GM12878 (cell line): Measurements from ENCODE around the gene PCDHB12. TPM values are rescaled to one million over a fixed set of nuclear protein-coding genes. Genes with fewer than 3 reads are reported as not detected.
A peak's percentile ranks its signal among the peaks of the same experiment; 100 is the strongest.
"Not testable (repeated sequence)": the region's sequence is repeated elsewhere in the genome, so short reads cannot be mapped to it uniquely, and the experiment has no call there.

Source experiments
- ATAC-seq: fragments of 200-7000 bp; cut with Tn5 transposase; 3 replicates; pipeline ENCODE4 v1.9.1; 2020; ENCODE audit warnings: mild to moderate bottlenecking, moderate library complexity
- BruUV-seq: library from RNA; stranded (reverse); fragments of 400-500 nt; replicated peaks from 2 replicates; lab custom pipeline; 2021; lab: Mats Ljungman, UMichigan
- CTCF ChIA-PET: fragments of 300-600 bp; sonication (Branson Sonifier 250); formaldehyde crosslinking; extraction: SDS; loops from one replicate; lab custom pipeline; 2021; ENCODE audit warnings: inconsistent platforms; lab: Yijun Ruan, JAX
- POLR2A ChIA-PET: fragments of 350-600 bp; formaldehyde crosslinking; extraction: SDS; loops from one replicate; lab custom pipeline; 2021; ENCODE audit warnings: inconsistent platforms; lab: Charles Lee
- RAD21 ChIA-PET: fragments of 300-600 bp; sonication (Branson Sonifier 250); formaldehyde crosslinking; loops from one replicate; lab custom pipeline; 2023; ENCODE audit warnings: antibody characterized with exemption; ENCODE audit not compliant: unreplicated experiment; lab: Charles Lee
- SMC1A ChIA-PET: fragments of 300-600 bp; sonication (Branson Sonifier 250); formaldehyde crosslinking; loops from one replicate; lab custom pipeline; 2023; ENCODE audit not compliant: unreplicated experiment, uncharacterized antibody; lab: Charles Lee
- DNase-seq: peaks from one replicate; pipeline ENCODE4 v3.0.0-alpha.2; 2011; ENCODE audit warnings: low read depth, low spot score
- FAIRE-seq: peaks from 3 replicates; lab custom pipeline; 2011; peaks lifted over from hg19 to GRCh38; lab: Jason Lieb, UNC
- H2AFZ ChIP-seq: 2 replicates; pipeline ENCODE4 v1.6.0; 2011; ENCODE audit warnings: low read depth, low read length, control low read depth; ENCODE audit not compliant: control insufficient read depth
- H3K27ac ChIP-seq: 2 replicates; pipeline ENCODE4 v1.5.1; 2011; ENCODE audit warnings: control low read depth; ENCODE audit not compliant: control insufficient read depth, insufficient read depth
- H3K27me3 ChIP-seq, 2 experiments: replicated peaks in 1 of 2; 2 replicates each; pipeline versions ENCODE4 v1.6.0 to v1.6.1; 2011; ENCODE audit warnings: low read length in 1 of 2; ENCODE audit not compliant: control insufficient read depth in 2 of 2, insufficient read depth in 2 of 2
- H3K36me3 ChIP-seq, 2 experiments: 2 replicates each; pipeline ENCODE4 v1.5.1; 2011; ENCODE audit warnings: low read length in 1 of 2; ENCODE audit not compliant: control insufficient read depth in 2 of 2, insufficient read depth in 2 of 2
- H3K4me1 ChIP-seq: 2 replicates; pipeline ENCODE4 v1.6.1; 2011; ENCODE audit warnings: mild to moderate bottlenecking, low read length, moderate library complexity, mixed read lengths; ENCODE audit not compliant: control insufficient read depth, insufficient read depth
- H3K4me2 ChIP-seq: 2 replicates; pipeline ENCODE4 v1.6.0; 2011; ENCODE audit warnings: control low read depth; ENCODE audit not compliant: control insufficient read depth, insufficient read depth
- H3K4me3 ChIP-seq: fragments of 200-600 bp; sonication (generic); 2 replicates; pipeline ENCODE4 v1.5.1; 2016
- H3K79me2 ChIP-seq: 2 replicates; pipeline ENCODE4 v1.6.0; 2011; ENCODE audit warnings: low read length; ENCODE audit not compliant: control insufficient read depth, insufficient read depth
- H3K9ac ChIP-seq: 2 replicates; pipeline ENCODE4 v1.8.0; 2011; ENCODE audit warnings: low read length, control low read depth, mixed read lengths; ENCODE audit not compliant: control insufficient read depth, insufficient read depth
- H3K9me3 ChIP-seq: replicated peaks from 3 replicates; pipeline ENCODE4 v1.5.1; 2011; ENCODE audit warnings: mild to moderate bottlenecking, low read length; ENCODE audit not compliant: control insufficient read depth, insufficient read depth
- H4K20me1 ChIP-seq: 2 replicates; pipeline ENCODE4 v1.6.0; 2011; ENCODE audit not compliant: control insufficient read depth, insufficient read depth
- CREB1 ChIP-seq: IDR thresholded peaks from 2 replicates; pipeline ENCODE4 v1.6.1; 2012; ENCODE audit warnings: low read depth, mild to moderate bottlenecking, inconsistent platforms
- FOXK2 ChIP-seq: fragments of 450-650 bp; IDR thresholded peaks from 2 replicates; pipeline ENCODE4 v1.6.1; 2017; ENCODE audit warnings: mild to moderate bottlenecking, moderate library complexity
- IRF4 ChIP-seq: IDR thresholded peaks from 2 replicates; pipeline ENCODE4 v1.6.1; 2011; ENCODE audit warnings: low read depth, low read length
- KLF5 ChIP-seq: fragments of 450-650 bp; IDR thresholded peaks from 2 replicates; pipeline ENCODE4 v1.6.1; 2014; ENCODE audit warnings: mild to moderate bottlenecking; ENCODE audit not compliant: partially characterized antibody
- NFYA ChIP-seq: IDR thresholded peaks from 2 replicates; pipeline ENCODE4 v1.6.1; 2011; ENCODE audit warnings: low read depth, mild to moderate bottlenecking, low read length, improper control_type of control experiment, borderline replicate concordance
- RAD21 ChIP-seq: IDR thresholded peaks from 2 replicates; pipeline ENCODE4 v1.6.1; 2011; ENCODE audit warnings: mild to moderate bottlenecking, low read depth, low read length, moderate library complexity; ENCODE audit not compliant: insufficient read depth
- RUNX3 ChIP-seq: IDR thresholded peaks from 2 replicates; pipeline ENCODE4 v1.6.1; 2012; ENCODE audit warnings: low read length, inconsistent platforms
- SIX5 ChIP-seq: IDR thresholded peaks from 2 replicates; pipeline ENCODE4 v1.6.1; 2011; ENCODE audit warnings: mild to moderate bottlenecking, low read depth, low read length, moderate library complexity; ENCODE audit not compliant: severe bottlenecking
- ZNF217 ChIP-seq: fragments of 450-650 bp; IDR thresholded peaks from 2 replicates; pipeline ENCODE4 v1.6.1; 2017; ENCODE audit warnings: antibody characterized with exemption, mild to moderate bottlenecking
- WGBS: methylation state at CpG from one replicate; pipeline ENCODE4 v1.1.6; 2016; ENCODE audit warnings: low lambda C conversion rate; ENCODE audit not compliant: insufficient replicate concordance, insufficient coverage; ENCODE audit errors: missing lambda C conversion rate; 5-methylcytosine and 5-hydroxymethylcytosine counted together
- in situ Hi-C: fragments of 300-500 bp; cut with MboI; formaldehyde crosslinking; loops from 9 replicates; pipeline ENCODE4 v1.14.3; 2018; ENCODE audit warnings: mixed read lengths
- intact Hi-C: fragments of 100-400 bp; cut with micrococcal nuclease; formaldehyde crosslinking; loops from one replicate; pipeline ENCODE4 v1.14.2; 2022; ENCODE audit not compliant: unreplicated experiment
- polyA plus RNA-seq, 11 experiments: library from polyadenylated mRNA; depleted of rRNA in 4 of 11; unstranded in 6 of 11; stranded (reverse) in 5 of 11; fragments of >200 nt; fragmentation: Nextera tagmentation in 4 of 11; fragmentation: Illumina TruSeq in 1 of 11; extraction: Ambion mirVana in 4 of 11; extraction: Trizol in 1 of 11; gene quantifications; 1 replicate in 1 of 11; 2 replicates in 10 of 11; pipeline versions ENCODE4 v1.2.1 to v1.2.3, GENCODE V29; 2011 to 2016; ENCODE audit warnings: inconsistent platforms in 2 of 11, missing spikeins in 2 of 11, low read depth in 1 of 11
- total RNA-seq, 4 experiments: library from RNA; depleted of rRNA in 3 of 4; stranded (reverse); fragments of >200 nt in 3 of 4; fragmentation: Illumina TruSeq in 1 of 4; extraction: Trizol in 1 of 4; gene quantifications; 2 replicates each; pipeline versions ENCODE4 v1.2.1 to v1.2.3, GENCODE V29; 2013 to 2021
- TF ChIP-seq, protein P1 (sequence below): IDR thresholded peaks from 2 replicates; pipeline ENCODE4 v1.6.1; 2011; ENCODE audit warnings: borderline replicate concordance, low read depth, mild to moderate bottlenecking, moderate library complexity, low read length; ENCODE audit not compliant: insufficient read depth, poor library complexity, severe bottlenecking
- TF ChIP-seq, protein P2 (sequence below): IDR thresholded peaks from 2 replicates; pipeline ENCODE4 v1.6.1; 2012; ENCODE audit warnings: low read depth, low read length, improper control_type of control experiment
- TF ChIP-seq, protein P3 (sequence below): fragments of 450-650 bp; IDR thresholded peaks from 2 replicates; pipeline ENCODE4 v1.6.1; 2017; ENCODE audit warnings: antibody characterized with exemption, mild to moderate bottlenecking, moderate library complexity

The PCDHB12 gene
- total and polyA plus RNA-seq, 10 of the 15 experiments (the other 5 are each of a cell fraction or from before 2014, with no cell fraction given), result 0.04 to 0.08 (median 0.04) TPM; not detected in 7

DNA sequence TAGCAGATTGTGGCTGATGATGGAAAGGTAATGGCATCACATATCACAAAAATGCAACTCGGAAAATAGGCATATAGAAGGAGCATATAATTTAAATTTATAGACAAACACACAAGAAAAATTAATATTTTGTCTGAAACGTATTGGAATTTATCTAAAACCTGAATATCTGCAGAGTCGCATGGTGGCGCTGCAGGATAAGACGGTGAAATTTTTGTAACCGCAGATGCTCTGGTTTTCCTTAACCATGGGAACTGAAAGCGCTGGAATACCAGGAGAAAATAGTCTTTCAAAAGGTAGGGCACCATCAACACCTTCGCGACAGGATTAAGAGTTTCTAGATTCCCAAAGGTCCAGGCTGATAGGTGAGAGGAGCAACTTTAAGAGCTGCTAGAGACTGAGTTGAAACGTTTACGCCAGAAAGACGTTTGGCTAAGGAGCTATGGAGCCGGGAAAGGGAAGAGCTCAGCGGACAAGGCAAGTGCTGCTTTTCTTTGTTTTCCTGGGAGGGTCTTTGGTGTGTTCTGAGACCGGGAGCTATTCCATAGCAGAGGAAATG is 25.7 kb downstream of the PCDHB12 start:
- Histone ChIP-seq H3K4me3 (no peak overlapping the region), H3K4me2 (no peak overlapping the region), H4K20me1 (no peaks in the 10 kb centered on the region), H3K27me3 (no peaks in the 10 kb centered on the region), H3K27ac (no peak overlapping the region), H3K4me1 (no peaks in the 10 kb centered on the region), H3K9ac (no peak overlapping the region), H3K36me3 (no peaks in the 10 kb centered on the region), H2AFZ (no peak overlapping the region), H3K9me3 (peaks cover 2% of the 10 kb centered on the region; the same call in 1 of the 3 replicates), H3K79me2 (no peaks in the 10 kb centered on the region)
- ChIA-PET SMC1A (no interaction called here), POLR2A (no interaction called here), RAD21 (no interaction called here), CTCF (interaction anchor here (0.9 to 1.1 kb wide), 2 partner anchors 11 to 330 kb away, joined by 3 to 4 read pairs; partner anchors contain the start of gene PCDHB14)
- in situ Hi-C loops (no loop called here), intact Hi-C loops (no loop called here)
- TF ChIP-seq KLF5 (no peak), IRF4 (no peak), ZNF217 (no peak), RUNX3 (peak; percentile 33; the same call in 1 of the 2 replicates), CREB1 (no peak), SIX5 (no peak), NFYA (no peak), FOXK2 (no peak), RAD21 (peak; percentile 38; the same call in 1 of the 2 replicates)
- TF ChIP-seq, protein P1, sequence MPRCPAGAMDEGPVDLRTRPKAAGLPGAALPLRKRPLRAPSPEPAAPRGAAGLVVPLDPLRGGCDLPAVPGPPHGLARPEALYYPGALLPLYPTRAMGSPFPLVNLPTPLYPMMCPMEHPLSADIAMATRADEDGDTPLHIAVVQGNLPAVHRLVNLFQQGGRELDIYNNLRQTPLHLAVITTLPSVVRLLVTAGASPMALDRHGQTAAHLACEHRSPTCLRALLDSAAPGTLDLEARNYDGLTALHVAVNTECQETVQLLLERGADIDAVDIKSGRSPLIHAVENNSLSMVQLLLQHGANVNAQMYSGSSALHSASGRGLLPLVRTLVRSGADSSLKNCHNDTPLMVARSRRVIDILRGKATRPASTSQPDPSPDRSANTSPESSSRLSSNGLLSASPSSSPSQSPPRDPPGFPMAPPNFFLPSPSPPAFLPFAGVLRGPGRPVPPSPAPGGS, result no peak
- TF ChIP-seq, protein P2, sequence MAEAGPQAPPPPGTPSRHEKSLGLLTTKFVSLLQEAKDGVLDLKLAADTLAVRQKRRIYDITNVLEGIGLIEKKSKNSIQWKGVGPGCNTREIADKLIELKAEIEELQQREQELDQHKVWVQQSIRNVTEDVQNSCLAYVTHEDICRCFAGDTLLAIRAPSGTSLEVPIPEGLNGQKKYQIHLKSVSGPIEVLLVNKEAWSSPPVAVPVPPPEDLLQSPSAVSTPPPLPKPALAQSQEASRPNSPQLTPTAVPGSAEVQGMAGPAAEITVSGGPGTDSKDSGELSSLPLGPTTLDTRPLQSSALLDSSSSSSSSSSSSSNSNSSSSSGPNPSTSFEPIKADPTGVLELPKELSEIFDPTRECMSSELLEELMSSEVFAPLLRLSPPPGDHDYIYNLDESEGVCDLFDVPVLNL, result no peak
- TF ChIP-seq, protein P3, sequence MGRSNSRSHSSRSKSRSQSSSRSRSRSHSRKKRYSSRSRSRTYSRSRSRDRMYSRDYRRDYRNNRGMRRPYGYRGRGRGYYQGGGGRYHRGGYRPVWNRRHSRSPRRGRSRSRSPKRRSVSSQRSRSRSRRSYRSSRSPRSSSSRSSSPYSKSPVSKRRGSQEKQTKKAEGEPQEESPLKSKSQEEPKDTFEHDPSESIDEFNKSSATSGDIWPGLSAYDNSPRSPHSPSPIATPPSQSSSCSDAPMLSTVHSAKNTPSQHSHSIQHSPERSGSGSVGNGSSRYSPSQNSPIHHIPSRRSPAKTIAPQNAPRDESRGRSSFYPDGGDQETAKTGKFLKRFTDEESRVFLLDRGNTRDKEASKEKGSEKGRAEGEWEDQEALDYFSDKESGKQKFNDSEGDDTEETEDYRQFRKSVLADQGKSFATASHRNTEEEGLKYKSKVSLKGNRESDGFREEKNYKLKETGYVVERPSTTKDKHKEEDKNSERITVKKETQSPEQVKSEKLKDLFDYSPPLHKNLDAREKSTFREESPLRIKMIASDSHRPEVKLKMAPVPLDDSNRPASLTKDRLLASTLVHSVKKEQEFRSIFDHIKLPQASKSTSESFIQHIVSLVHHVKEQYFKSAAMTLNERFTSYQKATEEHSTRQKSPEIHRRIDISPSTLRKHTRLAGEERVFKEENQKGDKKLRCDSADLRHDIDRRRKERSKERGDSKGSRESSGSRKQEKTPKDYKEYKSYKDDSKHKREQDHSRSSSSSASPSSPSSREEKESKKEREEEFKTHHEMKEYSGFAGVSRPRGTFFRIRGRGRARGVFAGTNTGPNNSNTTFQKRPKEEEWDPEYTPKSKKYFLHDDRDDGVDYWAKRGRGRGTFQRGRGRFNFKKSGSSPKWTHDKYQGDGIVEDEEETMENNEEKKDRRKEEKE, result no peak
- ATAC-seq, result no peak
- 29% methylated on average over 15 of the region's 15 CpGs for WGBS
- no peak for DNase-seq
- no TSS peak for BruUV-seq
- FAIRE-seq, result no peak

DNA sequence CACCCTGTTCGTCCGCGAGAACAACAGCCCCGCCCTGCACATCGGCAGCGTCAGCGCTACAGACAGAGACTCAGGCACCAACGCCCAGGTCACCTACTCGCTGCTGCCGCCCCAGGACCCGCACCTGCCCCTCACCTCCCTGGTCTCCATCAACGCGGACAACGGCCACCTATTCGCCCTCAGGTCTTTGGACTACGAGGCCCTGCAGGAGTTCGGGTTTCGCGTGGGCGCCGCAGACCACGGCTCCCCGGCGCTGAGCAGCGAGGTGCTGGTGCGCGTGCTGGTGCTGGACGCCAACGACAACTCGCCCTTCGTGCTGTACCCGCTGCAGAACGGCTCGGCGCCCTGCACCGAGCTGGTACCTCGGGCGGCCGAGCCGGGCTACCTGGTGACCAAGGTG is 27.4 kb downstream of the PCDHB12 start:
- H2AFZ ChIP-seq, intact Hi-C loops, H3K4me1 ChIP-seq, RAD21 ChIA-PET, H3K4me2 ChIP-seq, FAIRE-seq, DNase-seq, H3K4me3 ChIP-seq, H3K9me3 ChIP-seq, in situ Hi-C loops, ATAC-seq, H3K79me2 ChIP-seq, H3K9ac ChIP-seq, POLR2A ChIA-PET, H4K20me1 ChIP-seq, H3K36me3 ChIP-seq, SMC1A ChIA-PET, BruUV-seq, CTCF ChIA-PET, H3K27ac ChIP-seq, H3K27me3 ChIP-seq: not testable (repeated sequence)
- WGBS, result 89% methylated on average over 30 of the region's 40 CpGs
